M059J (cell line): ENCODE measurements around the gene RUFY1. TPM values are rescaled to one million over a fixed set of nuclear protein-coding genes. Genes with fewer than 3 reads are reported as not detected.

Experiments used
- DNase-seq: peaks from one replicate; pipeline ENCODE4 v3.0.0-alpha.2; 2012; ENCODE audit warnings: low read depth
- total RNA-seq: library from RNA; depleted of rRNA; stranded (reverse); fragments of >200 nt; shearing (Covaris generic); gene quantifications from 2 replicates; pipeline ENCODE4 v1.2.3, GENCODE V29; 2014

The RUFY1 gene
- total RNA-seq, 1 experiment from 2014 or later = 38.3 TPM

GRCh38 chr5:179605026-179605833 is 54.9 kb downstream of the RUFY1 start:
- DNase-seq = no peak

GRCh38 chr5:179606071-179606909 is 55.9 kb downstream of the RUFY1 start:
- DNase-seq = no peak

- no peak for DNase-seq
Measured at GRCh38 chr5:179606910-179607159, 56.5 kb downstream of the RUFY1 start.

- DNase-seq = no peak
Measured at GRCh38 chr5:179607160-179607931, 57.0 kb downstream of the RUFY1 start.

GRCh38 chr5:179608131-179608581 is 57.8 kb downstream of the RUFY1 start:
- no peak for DNase-seq

- no peak for DNase-seq
Measured at GRCh38 chr5:179609834-179610108, 59.4 kb downstream of the RUFY1 start.

- DNase-seq = no peak
Measured at GRCh38 chr5:179610109-179610902, 60.0 kb downstream of the RUFY1 start.

GRCh38 chr5:179610903-179611265 is 60.5 kb downstream of the RUFY1 start:
- DNase-seq = no peak

- no peak for DNase-seq
Measured at GRCh38 chr5:179612577-179613459, 62.5 kb downstream of the RUFY1 start.

GRCh38 chr5:179613460-179614071 is 63.2 kb downstream of the RUFY1 start:
- no peak for DNase-seq

GRCh38 chr5:179614745-179615144 is 64.4 kb downstream of the RUFY1 start:
- DNase-seq = no peak

GRCh38 chr5:179615203-179615602 is 64.8 kb downstream of the RUFY1 start:
- DNase-seq = no peak

- no peak for DNase-seq
Measured at GRCh38 chr5:179616002-179616594, 65.7 kb downstream of the RUFY1 start.

GRCh38 chr5:179617930-179618329 is 67.6 kb downstream of the RUFY1 start:
- DNase-seq = no peak

- no peak for DNase-seq
Measured at GRCh38 chr5:179618923-179619554, 68.7 kb downstream of the RUFY1 start.

GRCh38 chr5:179619776-179620175 is 69.4 kb downstream of the RUFY1 start:
- no peak for DNase-seq

GRCh38 chr5:179620293-179620692 is 69.9 kb downstream of the RUFY1 start:
- no peak for DNase-seq

GRCh38 chr5:179620703-179621350 is 70.5 kb downstream of the RUFY1 start:
- no peak for DNase-seq
